Natural killer cell (primary cell): ENCODE results near the gene DPEP2. TPM values are rescaled to one million over a fixed set of nuclear protein-coding genes. Genes with fewer than 3 reads are reported as not detected.
A peak's percentile ranks its signal among the peaks of the same experiment; 100 is the strongest.
"Not testable (repeated sequence)": the region's sequence is repeated elsewhere in the genome, so short reads cannot be mapped to it uniquely, and the experiment has no call there.

Experiments
- ATAC-seq, 3 donors: fragments of 150-1000 bp in 2 of 3; fragments of 200-7000 bp in 1 of 3; cut with Tn5 transposase; 1 replicate in 1 of 3; 2 replicates in 2 of 3; pipeline ENCODE4 v1.10.0; 2021; ENCODE audit warnings: mild to moderate bottlenecking in 2 of 3, moderate library complexity in 2 of 3
- DNase-seq, 2 donors: peaks; one replicate each; pipeline versions ENCODE4 v3.0.0 to v3.0.0-alpha.2; 2013 to 2021; ENCODE audit warnings: mixed read lengths in 1 of 2
- H3K27ac ChIP-seq: one replicate; pipeline ENCODE4 v1.5.1; 2013; ENCODE audit warnings: mild to moderate bottlenecking, low read length
- H3K27me3 ChIP-seq: one replicate; pipeline ENCODE4 v1.6.1; 2013; ENCODE audit warnings: low read length; ENCODE audit not compliant: control insufficient read depth, insufficient read depth
- H3K36me3 ChIP-seq: one replicate; pipeline ENCODE4 v1.6.1; 2013; ENCODE audit warnings: low read length; ENCODE audit not compliant: control insufficient read depth, insufficient read depth
- H3K4me1 ChIP-seq: one replicate; pipeline ENCODE4 v1.6.1; 2013; ENCODE audit warnings: low read length; ENCODE audit not compliant: control insufficient read depth, insufficient read depth
- H3K4me3 ChIP-seq: one replicate; pipeline ENCODE4 v1.5.1; 2013; ENCODE audit warnings: low read length
- H3K9me3 ChIP-seq: one replicate; pipeline ENCODE4 v1.6.1; 2013; ENCODE audit warnings: low read length; ENCODE audit not compliant: control insufficient read depth, insufficient read depth
- H3K27ac Mint-ChIP-seq, 2 donors: one replicate each; pipeline ENCODE4 v1.8.0; 2022; ENCODE audit warnings: mild to moderate bottlenecking in 2 of 2, mixed read lengths in 2 of 2, moderate library complexity in 1 of 2
- H3K27me3 Mint-ChIP-seq, 2 donors: one replicate each; pipeline ENCODE4 v1.8.0; 2022; ENCODE audit warnings: low read depth in 2 of 2, mixed read lengths in 2 of 2
- H3K36me3 Mint-ChIP-seq: one replicate; pipeline ENCODE4 v1.8.0; 2022; ENCODE audit warnings: mixed read lengths
- H3K4me1 Mint-ChIP-seq, 2 donors: one replicate each; pipeline ENCODE4 v1.8.0; 2022; ENCODE audit warnings: mixed read lengths in 2 of 2
- H3K4me3 Mint-ChIP-seq: one replicate; pipeline ENCODE4 v1.8.0; 2022; ENCODE audit warnings: mild to moderate bottlenecking, moderate library complexity, mixed read lengths
- H3K9me3 Mint-ChIP-seq, 2 donors: one replicate each; pipeline ENCODE4 v1.8.0; 2022; ENCODE audit warnings: mixed read lengths in 2 of 2
- CTCF ChIP-seq: fragments of 200-600 bp; IDR thresholded peaks from one replicate; pipeline ENCODE4 v1.8.0; 2022; ENCODE audit warnings: antibody characterized with exemption
- WGBS: methylation state at CpG from one replicate; pipeline ENCODE4 v1.1.7; 2013; ENCODE audit warnings: missing lambda C conversion rate; ENCODE audit not compliant: insufficient coverage; 5-methylcytosine and 5-hydroxymethylcytosine counted together
- intact Hi-C: fragments of 100-400 bp; cut with micrococcal nuclease; formaldehyde crosslinking; loops from one replicate; pipeline ENCODE4 v1.14.2; 2022
- total RNA-seq, 4 donors: library from RNA; stranded (reverse); fragments of 120-200 nt in 1 of 4; gene quantifications; one replicate each; pipeline versions ENCODE4 v1.2.3 to v1.2.4, GENCODE V29; 2013 to 2022

DPEP2 gene
- total RNA-seq = 10 to 100 TPM; 47.2 to 64.1 (median 61.8) TPM
- total RNA-seq (2013) = 46.3 TPM

DNA sequence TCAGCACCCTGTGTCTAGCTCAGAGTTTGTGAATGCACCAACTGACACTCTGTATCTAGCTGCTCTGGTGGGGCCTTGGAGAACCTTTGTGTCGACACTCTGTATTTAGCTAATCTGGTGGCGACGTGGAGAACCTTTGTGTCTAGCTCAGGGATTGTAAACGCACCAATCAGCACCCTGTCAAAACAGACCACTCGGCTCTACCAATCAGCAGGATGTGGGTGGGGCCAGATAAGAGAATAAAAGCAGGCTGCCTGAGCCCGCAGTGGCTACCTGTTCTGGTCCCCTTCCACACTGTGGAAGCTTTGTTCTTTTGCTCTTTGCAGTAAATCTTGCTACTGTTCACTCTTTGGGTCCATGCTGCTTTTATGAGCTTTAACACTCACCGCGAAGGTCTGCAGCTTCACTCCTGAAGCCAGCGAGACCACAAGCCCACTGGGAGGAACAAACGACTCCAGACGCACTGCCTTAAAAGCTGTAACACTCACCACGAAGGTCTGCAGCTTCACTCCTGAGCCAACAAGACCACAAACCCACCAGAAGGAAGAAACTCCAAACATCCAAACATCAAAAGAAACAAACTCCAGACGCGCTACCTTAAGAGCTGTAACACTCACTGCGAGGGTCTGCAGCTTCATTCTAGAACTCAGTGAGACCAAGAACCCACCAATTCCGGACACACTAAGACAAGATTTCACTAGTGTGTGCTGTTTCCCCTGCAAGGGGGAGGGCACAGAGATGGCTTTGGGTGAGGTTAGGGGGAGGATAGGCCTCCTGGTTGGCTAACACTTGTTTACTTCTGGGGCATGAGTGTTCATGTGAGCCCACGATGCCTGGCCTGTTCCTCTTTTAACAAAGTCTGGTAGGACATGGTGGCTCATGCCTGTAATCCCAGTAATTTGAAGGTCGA is at the start of gene DPEP2:
Gene DPEP2 (minus strand): TSS at position 706 of the 910 bp plus-strand sequence. CDS start 6,272 bp downstream, outside the sequence.
- Mint-ChIP-seq H3K4me1 (peaks cover 34 to 43% of the 10 kb centered on the region in 2 donors), H3K4me3 (peak within 1 kb of the TSS; percentile 81), H3K27ac (peak within 1 kb of the TSS; percentile 84 to 96)
- peak; percentile 95 to 97 (median 96) for ATAC-seq
- H3K4me1 ChIP-seq = peaks cover 70% of the 10 kb centered on the region
- intact Hi-C loops, H3K27me3 ChIP-seq, H3K9me3 ChIP-seq, H3K9me3 Mint-ChIP-seq, H3K36me3 Mint-ChIP-seq, H3K27me3 Mint-ChIP-seq, H3K36me3 ChIP-seq: not testable (repeated sequence)
- peak within 1 kb of the TSS; percentile 80 for H3K27ac ChIP-seq
- DNase-seq = peak; percentile 45 to 75
- peak within 1 kb of the TSS; percentile 26 for H3K4me3 ChIP-seq
- 24% methylated on average over 16 of the region's 18 CpGs for WGBS

GRCh38 chr16:68047987-68048386 is 48.7 kb upstream of the DPEP2 start:
- Histone ChIP-seq H3K36me3 (peaks cover 32% of the 10 kb centered on the region), H3K9me3 (no peaks in the 10 kb centered on the region), H3K4me1 (no peaks in the 10 kb centered on the region), H3K4me3 (no peak overlapping the region), H3K27me3 (no peaks in the 10 kb centered on the region), H3K27ac (no peak overlapping the region)
- intact Hi-C loops = no loop called here
- 96% methylated on average over 2 of the region's 2 CpGs for WGBS
- no peak for DNase-seq
- Mint-ChIP-seq H3K27me3 (no peaks in the 10 kb centered on the region), H3K4me3 (no peak overlapping the region), H3K36me3 (peaks cover 7% of the 10 kb centered on the region), H3K27ac (no peak overlapping the region), H3K4me1 (no peaks in the 10 kb centered on the region), H3K9me3 (no peaks in the 10 kb centered on the region)
- ATAC-seq = no peak
- TF ChIP-seq CTCF = no peak

DNA sequence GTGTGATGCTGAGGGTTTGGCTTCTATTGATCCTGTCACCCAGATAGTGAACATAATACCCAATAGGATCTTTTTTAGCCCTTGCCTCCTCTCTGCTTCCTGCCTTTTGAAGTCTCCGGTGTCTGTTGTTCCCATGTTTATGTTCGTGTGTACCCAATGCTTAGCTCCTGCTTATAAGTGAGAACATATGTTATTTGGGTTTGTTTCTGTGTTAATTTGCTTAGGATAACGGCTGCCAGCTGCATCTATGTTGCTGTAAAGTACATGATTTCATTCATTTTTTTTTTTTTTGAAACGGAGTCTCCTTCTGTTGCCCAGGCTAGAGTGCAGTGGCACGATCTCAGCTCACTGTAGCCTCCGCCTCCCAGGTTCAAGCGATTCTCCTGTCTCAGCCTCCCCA is 46.8 kb upstream of the DPEP2 start:
- Mint-ChIP-seq H3K4me3 (no peak overlapping the region), H3K9me3 (no peaks in the 10 kb centered on the region), H3K27ac (no peak overlapping the region), H3K4me1 (no peaks in the 10 kb centered on the region), H3K36me3 (peaks cover 6% of the 10 kb centered on the region), H3K27me3 (no peaks in the 10 kb centered on the region)
- Histone ChIP-seq H3K4me1 (peaks cover 5% of the 10 kb centered on the region), H3K36me3 (peaks cover 20% of the 10 kb centered on the region), H3K27ac (no peak overlapping the region), H3K4me3 (no peak overlapping the region), H3K27me3 (no peaks in the 10 kb centered on the region), H3K9me3 (no peaks in the 10 kb centered on the region)
- 88% methylated on average over 7 of the region's 7 CpGs for WGBS
- TF ChIP-seq CTCF = no peak
- no peak for DNase-seq
- intact Hi-C loops = no loop called here
- no peak for ATAC-seq

- Histone ChIP-seq H3K27ac (no peak overlapping the region), H3K4me3 (no peak overlapping the region), H3K9me3 (no peaks in the 10 kb centered on the region), H3K27me3 (no peaks in the 10 kb centered on the region), H3K4me1 (peaks cover 26% of the 10 kb centered on the region), H3K36me3 (peaks cover 2% of the 10 kb centered on the region)
- H3K36me3 Mint-ChIP-seq = no peaks in the 10 kb centered on the region
- ATAC-seq (no peak), DNase-seq (no peak)
- no peak overlapping the region for H3K4me3 Mint-ChIP-seq
- intact Hi-C loops = no loop called here
- no peaks in the 10 kb centered on the region for H3K9me3 Mint-ChIP-seq
- H3K27ac Mint-ChIP-seq = peak overlapping the region in 1 of 2 donors; percentile 38
- peaks cover 13 to 15% of the 10 kb centered on the region in 2 donors for H3K4me1 Mint-ChIP-seq
- no peak for TF ChIP-seq CTCF
- no peaks in the 10 kb centered on the region for H3K27me3 Mint-ChIP-seq
- 100% methylated on average over 1 of the region's 2 CpGs for WGBS
Observed at GRCh38 chr16:68041783-68042182, 42.5 kb upstream of the DPEP2 start.
